GM23338 (cell line): ENCODE results near the gene PNPLA8. TPM values are rescaled to one million over a fixed set of nuclear protein-coding genes. Genes with fewer than 3 reads are reported as not detected.
A peak's percentile ranks its signal among the peaks of the same experiment; 100 is the strongest.

Experiments used
- ATAC-seq: fragments of 200-7000 bp; cut with Tn5 transposase; 3 replicates; pipeline ENCODE4 v1.9.1; 2020
- DNase-seq: peaks from one replicate; pipeline ENCODE4 v3.0.0-alpha.2; 2015; ENCODE audit warnings: low spot score
- H2AFZ ChIP-seq: fragments of 200-600 bp; sonication (generic); 2 replicates; pipeline ENCODE4 v1.8.0; 2016; ENCODE audit warnings: antibody characterized with exemption, mild to moderate bottlenecking, moderate library complexity
- H3F3A ChIP-seq: fragments of 200-600 bp; sonication (generic); replicated peaks from 2 replicates; pipeline ENCODE4 v1.8.0; 2017; ENCODE audit warnings: antibody characterized with exemption, mixed run types, low read depth
- H3K27ac ChIP-seq: fragments of 200-600 bp; sonication (generic); 2 replicates; pipeline ENCODE4 v1.6.1; 2016; ENCODE audit warnings: low read depth
- H3K27me3 ChIP-seq: fragments of 200-600 bp; sonication (generic); 2 replicates; pipeline ENCODE4 v1.8.0; 2016; ENCODE audit warnings: mild to moderate bottlenecking, mixed run types, moderate library complexity; ENCODE audit not compliant: insufficient read depth
- H3K36me3 ChIP-seq: fragments of 200-600 bp; sonication (generic); 2 replicates; pipeline ENCODE4 v1.8.0; 2016; ENCODE audit warnings: mild to moderate bottlenecking; ENCODE audit not compliant: insufficient read depth
- H3K4me1 ChIP-seq: fragments of 200-600 bp; sonication (generic); 2 replicates; pipeline ENCODE4 v1.8.0; 2016; ENCODE audit warnings: mild to moderate bottlenecking, moderate library complexity; ENCODE audit not compliant: insufficient read depth
- H3K4me2 ChIP-seq: fragments of 200-600 bp; sonication (generic); 2 replicates; pipeline ENCODE4 v1.7.1; 2017; ENCODE audit warnings: mixed run types
- H3K4me3 ChIP-seq: fragments of 200-600 bp; sonication (generic); 2 replicates; pipeline ENCODE4 v1.6.1; 2016; ENCODE audit warnings: mixed run types
- H3K79me2 ChIP-seq: fragments of 200-600 bp; sonication (generic); replicated peaks from 2 replicates; pipeline ENCODE4 v1.8.0; 2017; ENCODE audit warnings: mild to moderate bottlenecking; ENCODE audit not compliant: insufficient read depth
- H3K9me2 ChIP-seq: fragments of 200-600 bp; sonication (generic); 2 replicates; pipeline ENCODE4 v1.8.0; 2017; ENCODE audit not compliant: insufficient read depth
- H4K20me1 ChIP-seq: fragments of 200-600 bp; sonication (generic); replicated peaks from 2 replicates; pipeline ENCODE4 v1.8.0; 2017; ENCODE audit warnings: mild to moderate bottlenecking; ENCODE audit not compliant: insufficient read depth
- H3K27ac Mint-ChIP-seq: 2 replicates; pipeline ENCODE4 v1.8.0; 2020; ENCODE audit warnings: inconsistent platforms, mild to moderate bottlenecking, moderate library complexity, mixed read lengths
- H3K27me3 Mint-ChIP-seq: 3 replicates; pipeline ENCODE4 v1.8.0; 2022; ENCODE audit warnings: low read depth, mild to moderate bottlenecking, moderate library complexity, mixed read lengths, inconsistent platforms; ENCODE audit not compliant: insufficient read depth, poor library complexity
- H3K36me3 Mint-ChIP-seq: 3 replicates; pipeline ENCODE4 v1.8.0; 2021; ENCODE audit warnings: low read depth, mild to moderate bottlenecking, inconsistent platforms, moderate library complexity, mixed read lengths
- H3K4me1 Mint-ChIP-seq: 3 replicates; pipeline ENCODE4 v1.8.0; 2020; ENCODE audit warnings: mild to moderate bottlenecking, inconsistent platforms, mixed read lengths
- H3K4me3 Mint-ChIP-seq: 3 replicates; pipeline ENCODE4 v1.8.0; 2021; ENCODE audit warnings: moderate library complexity, mild to moderate bottlenecking, inconsistent platforms, mixed read lengths
- H3K9me3 Mint-ChIP-seq: 3 replicates; pipeline ENCODE4 v1.8.0; 2020; ENCODE audit warnings: moderate library complexity, mild to moderate bottlenecking, inconsistent platforms, mixed read lengths
- CREB1 ChIP-seq: fragments of 250-450 bp; sonication (Bioruptor Pico); IDR thresholded peaks from 2 replicates; pipeline ENCODE4 v1.5.0; 2020; ENCODE audit warnings: low read depth, mild to moderate bottlenecking, moderate library complexity
- CTCF ChIP-seq, 2 experiments: fragments of 200-600 bp in 1 of 2; sonication (generic) in 1 of 2; conservative IDR thresholded peaks; 2 replicates each; pipeline versions ENCODE4 v1.5.1 to v1.6.1; 2016 to 2017; ENCODE audit warnings: antibody characterized with exemption in 2 of 2, low read depth in 2 of 2, mild to moderate bottlenecking in 2 of 2, moderate library complexity in 1 of 2
- ETS1 ChIP-seq: IDR thresholded peaks from 2 replicates; pipeline ENCODE4 v1.6.1; 2016; ENCODE audit warnings: antibody characterized with exemption
- EZH2 ChIP-seq: fragments of 200-600 bp; sonication (generic); IDR thresholded peaks from one replicate; pipeline ENCODE4 v1.8.0; 2017; ENCODE audit warnings: antibody characterized with exemption, mild to moderate bottlenecking, low read depth; ENCODE audit not compliant: unreplicated experiment
- EZH2phosphoT487 ChIP-seq: fragments of 200-600 bp; sonication (generic); IDR thresholded peaks from one replicate; pipeline ENCODE4 v1.8.1; 2018; ENCODE audit warnings: antibody characterized with exemption; ENCODE audit not compliant: unreplicated experiment
- JUNB ChIP-seq: IDR thresholded peaks from one replicate; pipeline ENCODE4 v1.6.1; 2016; ENCODE audit warnings: antibody characterized with exemption; ENCODE audit not compliant: unreplicated experiment
- NANOG ChIP-seq: IDR thresholded peaks from 2 replicates; pipeline ENCODE4 v1.6.1; 2016; ENCODE audit warnings: antibody characterized with exemption, borderline replicate concordance
- POLR2AphosphoS5 ChIP-seq: IDR thresholded peaks from 2 replicates; pipeline ENCODE4 v1.6.1; 2016; ENCODE audit warnings: antibody characterized with exemption, low read depth
- REST ChIP-seq: IDR thresholded peaks from one replicate; pipeline ENCODE4 v1.6.1; 2018; ENCODE audit warnings: antibody characterized with exemption; ENCODE audit not compliant: unreplicated experiment
- STAT1 ChIP-seq: IDR thresholded peaks from one replicate; pipeline ENCODE4 v1.6.1; 2016; ENCODE audit warnings: antibody characterized with exemption; ENCODE audit not compliant: unreplicated experiment
- ZNF114 ChIP-seq: fragments of 250-450 bp; sonication (Bioruptor Pico); IDR thresholded peaks from 2 replicates; pipeline ENCODE4 v1.5.0; 2020; ENCODE audit warnings: mild to moderate bottlenecking, moderate library complexity
- ZNF331 ChIP-seq: fragments of 250-450 bp; sonication (Bioruptor Pico); IDR thresholded peaks from 2 replicates; pipeline ENCODE4 v1.5.0; 2020; ENCODE audit warnings: low read depth, mild to moderate bottlenecking, moderate library complexity
- ZNF462 ChIP-seq: fragments of 250-450 bp; sonication (Bioruptor Pico); IDR thresholded peaks from 2 replicates; pipeline ENCODE4 v1.5.0; 2020; ENCODE audit warnings: mild to moderate bottlenecking, moderate library complexity
- polyA plus RNA-seq: library from polyadenylated mRNA; unstranded; fragments of >200 nt; fragmentation: Nextera tagmentation; extraction: Ambion mirVana; gene quantifications from 2 replicates; pipeline ENCODE4 v1.2.1, GENCODE V29; 2016
- total RNA-seq: library from RNA; depleted of rRNA; stranded (reverse); fragments of >200 nt; shearing (Covaris generic); gene quantifications from 2 replicates; pipeline ENCODE4 v1.2.3, GENCODE V29; 2014

Gene PNPLA8
- total and polyA plus RNA-seq, 2 experiments from 2014 or later: 12.5 to 13.6 TPM

GRCh38 chr7:108526768-108527017 is 758 bp upstream of the PNPLA8 start:
- no peaks in the 10 kb centered on the region for H4K20me1 ChIP-seq
- TF ChIP-seq EZH2 (no peak), ZNF462 (CRISPR knock-in tag) (no peak), ZNF114 (CRISPR knock-in tag) (no peak), POLR2AphosphoS5 (no peak), JUNB (no peak), STAT1 (no peak), NANOG (no peak), CTCF (conservative IDR thresholded peaks at IDR 0.05; ENCODE audit: low read depth in 2 of 2) (no peak), ZNF331 (CRISPR knock-in tag) (no peak), ETS1 (no peak), CREB1 (CRISPR knock-in tag) (no peak), EZH2phosphoT487 (no peak), REST (no peak)
- H3K4me2 ChIP-seq: peak overlapping the region; percentile 95
- peak overlapping the region; percentile 86 for H2AFZ ChIP-seq
- Mint-ChIP-seq H3K4me3 (peak overlapping the region; percentile 87), H3K27ac (peak overlapping the region; percentile 97), H3K4me1 (peaks cover 34% of the 10 kb centered on the region), H3K9me3 (no peaks in the 10 kb centered on the region), H3K36me3 (no peaks in the 10 kb centered on the region), H3K27me3 (peaks cover 4% of the 10 kb centered on the region)
- ATAC-seq (no peak), DNase-seq (no peak)
- peak overlapping the region; percentile 68 for H3K4me3 ChIP-seq
- peaks cover 33% of the 10 kb centered on the region for H3K79me2 ChIP-seq
- H3K4me1 ChIP-seq: peaks cover 41% of the 10 kb centered on the region
- peak overlapping the region; percentile 92 for H3K27ac ChIP-seq
- H3K27me3 ChIP-seq: no peaks in the 10 kb centered on the region
- no peaks in the 10 kb centered on the region for H3K36me3 ChIP-seq
- no peaks in the 10 kb centered on the region for H3K9me2 ChIP-seq
- H3F3A ChIP-seq: peaks cover 8% of the 10 kb centered on the region; the same call in 1 of the 2 replicates
